ENCODE results near the gene RBM44.

RBM44 gene

DNA sequence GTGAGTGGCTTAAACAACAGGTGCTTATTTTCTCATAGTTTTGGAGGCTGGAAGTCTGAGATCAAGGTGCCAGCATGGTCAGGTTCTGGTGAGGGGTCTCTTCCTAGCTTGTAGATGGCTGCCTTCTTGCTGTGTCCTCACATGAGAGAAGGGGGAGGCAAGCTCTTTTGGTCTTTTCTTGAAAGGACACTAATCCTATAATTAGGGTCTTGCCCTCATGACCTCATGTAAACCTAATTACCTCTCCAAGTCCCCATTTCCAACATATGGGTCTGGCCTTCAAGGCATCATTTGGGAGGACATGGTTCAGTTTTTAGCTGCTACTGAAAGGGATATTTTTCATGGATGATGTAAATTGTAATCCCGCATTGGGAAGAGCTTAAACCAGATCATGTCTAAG is 18.0 kb downstream of the RBM44 start:
- no peak overlapping the region for H3K4me3 ChIP-seq (ENCODE audit: low read depth, low read length)
- TF ChIP-seq POLR2A (IDR thresholded peaks at IDR 0.05; ENCODE audit: extremely low read depth, insufficient read length) (no peak), MYC (IDR thresholded peaks at IDR 0.05; ENCODE audit: low read depth, low read length) (no peak)
- TF ChIP-seq, protein P1, sequence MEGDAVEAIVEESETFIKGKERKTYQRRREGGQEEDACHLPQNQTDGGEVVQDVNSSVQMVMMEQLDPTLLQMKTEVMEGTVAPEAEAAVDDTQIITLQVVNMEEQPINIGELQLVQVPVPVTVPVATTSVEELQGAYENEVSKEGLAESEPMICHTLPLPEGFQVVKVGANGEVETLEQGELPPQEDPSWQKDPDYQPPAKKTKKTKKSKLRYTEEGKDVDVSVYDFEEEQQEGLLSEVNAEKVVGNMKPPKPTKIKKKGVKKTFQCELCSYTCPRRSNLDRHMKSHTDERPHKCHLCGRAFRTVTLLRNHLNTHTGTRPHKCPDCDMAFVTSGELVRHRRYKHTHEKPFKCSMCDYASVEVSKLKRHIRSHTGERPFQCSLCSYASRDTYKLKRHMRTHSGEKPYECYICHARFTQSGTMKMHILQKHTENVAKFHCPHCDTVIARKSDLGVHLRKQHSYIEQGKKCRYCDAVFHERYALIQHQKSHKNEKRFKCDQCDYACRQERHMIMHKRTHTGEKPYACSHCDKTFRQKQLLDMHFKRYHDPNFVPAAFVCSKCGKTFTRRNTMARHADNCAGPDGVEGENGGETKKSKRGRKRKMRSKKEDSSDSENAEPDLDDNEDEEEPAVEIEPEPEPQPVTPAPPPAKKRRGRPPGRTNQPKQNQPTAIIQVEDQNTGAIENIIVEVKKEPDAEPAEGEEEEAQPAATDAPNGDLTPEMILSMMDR (IDR thresholded peaks at IDR 0.05; ENCODE audit: low read depth, low read length) = no peak
- TF ChIP-seq, protein P2, sequence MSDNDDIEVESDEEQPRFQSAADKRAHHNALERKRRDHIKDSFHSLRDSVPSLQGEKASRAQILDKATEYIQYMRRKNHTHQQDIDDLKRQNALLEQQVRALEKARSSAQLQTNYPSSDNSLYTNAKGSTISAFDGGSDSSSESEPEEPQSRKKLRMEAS (IDR thresholded peaks at IDR 0.05; ENCODE audit: low read depth, low read length) = no peak
- no peak for DNase-seq (ENCODE audit: low read depth)

DNA sequence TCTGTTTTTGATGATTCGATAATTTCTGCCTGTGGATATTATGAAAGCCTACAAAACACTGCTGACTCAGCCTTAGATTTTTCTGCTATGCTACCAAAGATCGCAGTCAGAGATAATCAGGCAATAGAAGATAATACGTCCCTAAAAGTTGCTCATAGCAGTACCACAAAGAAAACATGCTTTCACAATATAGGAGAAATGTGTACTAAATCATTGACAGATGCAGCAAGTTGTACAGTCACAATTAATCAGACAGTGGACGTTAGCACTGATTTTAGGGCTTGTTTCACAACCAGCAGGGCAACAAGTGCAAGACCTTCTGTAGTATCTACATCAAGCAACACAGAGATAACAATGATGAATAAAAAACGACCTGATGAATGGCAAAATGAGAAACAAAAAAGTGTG is 19.5 kb downstream of the RBM44 start:
- H3K4me3 ChIP-seq (ENCODE audit: low read depth, low read length) = no peak overlapping the region
- no peak for TF ChIP-seq POLR2A (IDR thresholded peaks at IDR 0.05; ENCODE audit: extremely low read depth, insufficient read length)
- no peak for TF ChIP-seq MYC (IDR thresholded peaks at IDR 0.05; ENCODE audit: low read depth, low read length)
- TF ChIP-seq, protein P2 (IDR thresholded peaks at IDR 0.05; ENCODE audit: low read depth, low read length) = no peak
- TF ChIP-seq, protein P1 (IDR thresholded peaks at IDR 0.05; ENCODE audit: low read depth, low read length) = no peak
- DNase-seq (ENCODE audit: low read depth) = peak; percentile 32

DNA sequence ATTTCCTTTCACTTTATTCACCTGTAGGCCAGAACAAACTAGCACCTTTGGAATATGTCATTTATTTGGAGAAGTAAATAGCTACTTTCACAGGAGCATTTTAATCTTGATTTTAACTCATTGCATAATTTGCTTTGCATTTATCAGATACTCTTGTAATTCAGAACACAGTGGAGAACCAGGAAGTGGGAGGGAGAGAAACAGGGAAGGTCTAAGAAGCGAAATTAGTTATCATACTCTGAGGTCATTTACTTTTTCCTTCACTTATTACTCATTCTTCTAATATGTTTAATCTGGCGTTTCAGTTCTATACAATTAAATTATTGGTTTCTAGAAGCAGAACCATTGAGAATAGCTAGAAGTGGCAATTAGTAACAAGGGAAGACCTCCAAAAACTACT is 20.7 kb downstream of the RBM44 start:
- TF ChIP-seq, protein P1 (IDR thresholded peaks at IDR 0.05; ENCODE audit: low read depth, low read length) = no peak
- TF ChIP-seq MYC (IDR thresholded peaks at IDR 0.05; ENCODE audit: low read depth, low read length) (no peak), POLR2A (IDR thresholded peaks at IDR 0.05; ENCODE audit: extremely low read depth, insufficient read length) (no peak)
- TF ChIP-seq, protein P2 (IDR thresholded peaks at IDR 0.05; ENCODE audit: low read depth, low read length) = no peak

DNA sequence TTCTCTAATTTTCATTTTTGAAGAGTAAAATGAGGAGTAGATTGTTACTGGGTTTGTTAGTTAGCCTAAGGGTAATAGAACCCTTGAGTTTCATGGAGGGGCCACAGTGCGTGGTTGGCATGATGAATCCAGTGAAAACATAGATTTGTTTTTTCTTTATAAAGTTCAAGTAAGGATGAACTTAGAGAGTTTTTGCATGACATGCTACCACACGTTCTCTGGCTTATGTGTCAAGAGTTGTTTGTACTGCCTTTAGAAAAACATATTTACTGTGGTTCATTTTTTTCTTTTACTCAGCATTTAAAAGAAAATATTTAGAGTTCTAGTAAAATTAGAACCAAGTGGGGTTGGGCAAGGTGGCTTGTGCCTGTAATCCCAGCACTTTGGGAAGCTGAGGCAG is 21.8 kb downstream of the RBM44 start:
- H3K4me3 ChIP-seq (ENCODE audit: low read depth, low read length) = no peak overlapping the region
- TF ChIP-seq, protein P1 (IDR thresholded peaks at IDR 0.05; ENCODE audit: low read depth, low read length) = no peak
- TF ChIP-seq MYC (IDR thresholded peaks at IDR 0.05; ENCODE audit: low read depth, low read length) = no peak
- TF ChIP-seq, protein P2 (IDR thresholded peaks at IDR 0.05; ENCODE audit: low read depth, low read length) = no peak
- no peak for DNase-seq (ENCODE audit: low read depth)

More for the DNA sequence above, 20.7 kb downstream of the RBM44 start:
- no peak overlapping the region for H3K4me3 ChIP-seq (ENCODE audit: low read depth, low read length)
- DNase-seq (ENCODE audit: low read depth) = no peak

DNA sequence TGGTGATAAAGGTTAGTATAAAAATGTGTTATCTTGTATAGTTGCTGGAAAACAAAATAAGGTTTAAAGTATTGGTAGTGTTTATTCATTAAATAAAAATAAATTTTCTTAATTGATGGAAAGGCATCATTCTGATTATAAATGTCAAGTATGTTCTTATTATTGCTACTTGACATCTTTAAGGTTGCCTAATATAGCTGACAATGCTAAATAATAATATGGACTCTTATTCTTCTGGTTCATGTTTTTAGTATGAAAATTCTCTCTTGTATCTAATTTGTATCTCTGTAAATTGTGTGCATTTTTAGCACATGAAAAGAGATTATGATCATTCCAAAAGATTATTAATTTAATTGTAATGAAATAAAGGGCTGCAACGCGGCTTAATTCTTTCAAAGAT is 25.0 kb downstream of the RBM44 start:
- TF ChIP-seq POLR2A (IDR thresholded peaks at IDR 0.05; ENCODE audit: extremely low read depth, insufficient read length) (no peak), MYC (IDR thresholded peaks at IDR 0.05; ENCODE audit: low read depth, low read length) (no peak)
- TF ChIP-seq, protein P2 (IDR thresholded peaks at IDR 0.05; ENCODE audit: low read depth, low read length) = no peak
- no peak overlapping the region for H3K4me3 ChIP-seq (ENCODE audit: low read depth, low read length)
- DNase-seq (ENCODE audit: low read depth) = no peak

DNA sequence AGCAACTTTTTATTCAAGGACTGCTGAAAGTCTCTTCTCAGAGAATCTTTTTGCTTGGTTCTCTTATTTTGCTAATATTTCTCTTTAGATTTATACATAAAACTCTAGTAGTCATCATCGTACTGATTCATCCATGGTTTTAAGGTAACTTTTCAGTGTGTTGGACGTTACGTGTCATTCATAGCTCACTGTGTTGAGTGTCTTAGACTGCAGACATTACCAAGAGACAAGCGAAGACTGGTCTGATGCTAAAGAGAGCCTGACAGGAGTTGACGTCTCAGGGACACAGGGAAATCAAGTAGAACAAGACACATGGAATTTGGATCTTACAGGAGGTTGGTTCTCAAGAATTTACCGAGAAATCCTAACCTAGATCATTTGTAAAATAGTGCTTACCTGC is 25.5 kb downstream of the RBM44 start:
- H3K4me3 ChIP-seq (ENCODE audit: low read depth, low read length) = no peak overlapping the region
- DNase-seq (ENCODE audit: low read depth) = no peak
- TF ChIP-seq, protein P1 (IDR thresholded peaks at IDR 0.05; ENCODE audit: low read depth, low read length) = no peak
- TF ChIP-seq, protein P2 (IDR thresholded peaks at IDR 0.05; ENCODE audit: low read depth, low read length) = no peak
- no peak for TF ChIP-seq MYC (IDR thresholded peaks at IDR 0.05; ENCODE audit: low read depth, low read length)
- no peak for TF ChIP-seq POLR2A (IDR thresholded peaks at IDR 0.05; ENCODE audit: extremely low read depth, insufficient read length)

Measured in NB4 (cell line).